ENCODE data around the gene UBA52.

GRCh38 chr19:18559685-18560084, 12.0 kb upstream of the UBA52 start:
- TF ChIP-seq CTCF (IDR thresholded peaks at IDR 0.05; ENCODE audit: low read length) (no peak), EZH2 (optimal IDR thresholded peaks at IDR 0.05; ENCODE audit: low read depth, low read length) (no peak)

All from MM.1S (cell line).